Measurements from ENCODE around the gene MGLL. TPM values are rescaled to one million over a fixed set of nuclear protein-coding genes. Genes with fewer than 3 reads are reported as not detected.

MGLL gene
- total RNA-seq, 3 donors from 2014 or later = 25.8 to 79.5 (median 30.2) TPM

DNA sequence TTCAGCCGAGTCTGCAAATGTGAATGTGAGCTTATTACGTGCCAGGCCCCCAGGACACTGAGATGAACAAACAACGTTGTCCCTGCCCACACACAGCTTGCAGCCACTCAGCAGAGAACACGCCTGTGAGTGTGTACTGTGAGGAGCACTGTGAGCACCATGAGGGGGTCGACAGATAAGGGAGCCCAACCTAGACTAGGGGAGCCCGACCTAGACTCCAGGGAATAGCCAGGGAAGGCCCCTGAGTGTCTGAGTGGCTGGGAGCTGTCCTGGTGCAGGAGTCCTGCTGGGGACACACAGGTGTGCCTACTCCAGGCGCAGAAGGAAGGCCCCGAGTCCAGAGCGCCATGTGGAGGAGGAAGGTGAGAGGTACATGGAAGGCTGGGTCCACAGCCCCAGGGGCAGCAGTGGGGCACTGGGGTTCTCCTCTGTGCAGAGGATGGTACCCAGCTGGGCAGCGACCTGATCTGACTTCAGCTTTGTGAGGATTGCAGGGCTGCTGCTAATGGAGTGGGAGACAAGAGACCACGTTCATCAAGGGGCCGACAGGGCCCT lies 36.5 kb downstream of the MGLL start:
- DNase-seq (ENCODE audit: low spot score in 2 of 2) = no peak
- Histone ChIP-seq H3K4me1 (no peaks in the 10 kb centered on the region), H3K27ac (peak overlapping the region in 1 of 2 donors; percentile 60)

DNA sequence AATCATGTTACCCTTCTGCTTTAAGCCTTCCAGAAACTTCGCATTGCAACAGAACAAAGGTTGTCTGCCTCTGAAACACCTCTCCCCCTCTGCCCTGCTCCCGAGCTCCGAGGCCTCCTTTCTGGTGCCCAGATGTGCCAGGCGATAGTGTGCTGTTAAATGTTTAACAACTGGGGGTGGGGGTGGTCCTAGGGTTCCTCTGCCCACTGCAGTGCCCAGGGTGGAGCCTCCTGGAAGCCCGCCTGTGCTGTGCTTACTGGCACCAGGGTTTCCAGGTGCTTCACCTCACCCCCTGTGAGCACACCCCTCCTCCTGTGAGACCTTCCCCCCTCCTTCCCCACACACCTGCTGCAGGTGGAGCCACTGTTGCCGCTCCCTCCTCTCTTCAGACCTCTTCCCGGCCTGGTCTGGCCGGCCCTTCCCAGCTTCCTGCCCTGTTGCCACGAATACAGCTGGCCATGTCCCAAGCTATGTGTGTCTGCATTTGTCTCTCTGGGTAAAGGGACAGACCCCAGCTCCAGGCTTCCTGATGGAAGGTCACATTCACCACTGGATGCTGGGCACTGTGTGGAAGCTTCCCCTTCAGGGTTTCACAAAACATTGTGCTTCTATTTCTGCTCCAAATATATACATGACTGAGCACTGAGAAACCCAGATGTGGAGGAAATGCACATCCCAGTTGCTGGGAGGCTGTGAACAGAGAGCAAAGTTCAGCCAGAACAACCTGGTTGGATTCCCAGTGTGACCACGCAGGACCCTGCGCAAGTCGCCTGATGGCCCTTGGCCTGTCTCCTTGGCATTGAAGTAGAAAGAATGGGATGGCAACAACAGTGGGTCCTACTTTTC lies 37.2 kb downstream of the MGLL start:
- intact Hi-C loops (cut with DNase I; ENCODE audit: low total_unique reads) = no loop called here
- Histone ChIP-seq H3K9me3 (no peaks in the 10 kb centered on the region), H3K4me1 (no peaks in the 10 kb centered on the region), H3K4me3 (no peak overlapping the region), H3K27ac (peak overlapping the region in 1 of 2 donors; percentile 60), H3K36me3 (no peaks in the 10 kb centered on the region), H3K27me3 (no peaks in the 10 kb centered on the region)
- DNase-seq (ENCODE audit: low spot score in 2 of 2) = no peak
- no peak for TF ChIP-seq POLR2AphosphoS5 (IDR thresholded peaks at IDR 0.05)
- TF ChIP-seq POLR2A (IDR thresholded peaks at IDR 0.05) = no peak
- TF ChIP-seq, protein P1, sequence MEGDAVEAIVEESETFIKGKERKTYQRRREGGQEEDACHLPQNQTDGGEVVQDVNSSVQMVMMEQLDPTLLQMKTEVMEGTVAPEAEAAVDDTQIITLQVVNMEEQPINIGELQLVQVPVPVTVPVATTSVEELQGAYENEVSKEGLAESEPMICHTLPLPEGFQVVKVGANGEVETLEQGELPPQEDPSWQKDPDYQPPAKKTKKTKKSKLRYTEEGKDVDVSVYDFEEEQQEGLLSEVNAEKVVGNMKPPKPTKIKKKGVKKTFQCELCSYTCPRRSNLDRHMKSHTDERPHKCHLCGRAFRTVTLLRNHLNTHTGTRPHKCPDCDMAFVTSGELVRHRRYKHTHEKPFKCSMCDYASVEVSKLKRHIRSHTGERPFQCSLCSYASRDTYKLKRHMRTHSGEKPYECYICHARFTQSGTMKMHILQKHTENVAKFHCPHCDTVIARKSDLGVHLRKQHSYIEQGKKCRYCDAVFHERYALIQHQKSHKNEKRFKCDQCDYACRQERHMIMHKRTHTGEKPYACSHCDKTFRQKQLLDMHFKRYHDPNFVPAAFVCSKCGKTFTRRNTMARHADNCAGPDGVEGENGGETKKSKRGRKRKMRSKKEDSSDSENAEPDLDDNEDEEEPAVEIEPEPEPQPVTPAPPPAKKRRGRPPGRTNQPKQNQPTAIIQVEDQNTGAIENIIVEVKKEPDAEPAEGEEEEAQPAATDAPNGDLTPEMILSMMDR (IDR thresholded peaks at IDR 0.05) = no peak

More for the DNA sequence above, 36.5 kb downstream of the MGLL start:
- intact Hi-C loops (cut with DNase I; ENCODE audit: low total_unique reads) = no loop called here
- no peak for TF ChIP-seq POLR2A (IDR thresholded peaks at IDR 0.05)
- no peak for TF ChIP-seq POLR2AphosphoS5 (IDR thresholded peaks at IDR 0.05)
- TF ChIP-seq, protein P1 (IDR thresholded peaks at IDR 0.05) = no peak
- Histone ChIP-seq H3K9me3 (no peaks in the 10 kb centered on the region), H3K36me3 (no peaks in the 10 kb centered on the region), H3K27me3 (no peaks in the 10 kb centered on the region), H3K4me3 (no peak overlapping the region)

DNA sequence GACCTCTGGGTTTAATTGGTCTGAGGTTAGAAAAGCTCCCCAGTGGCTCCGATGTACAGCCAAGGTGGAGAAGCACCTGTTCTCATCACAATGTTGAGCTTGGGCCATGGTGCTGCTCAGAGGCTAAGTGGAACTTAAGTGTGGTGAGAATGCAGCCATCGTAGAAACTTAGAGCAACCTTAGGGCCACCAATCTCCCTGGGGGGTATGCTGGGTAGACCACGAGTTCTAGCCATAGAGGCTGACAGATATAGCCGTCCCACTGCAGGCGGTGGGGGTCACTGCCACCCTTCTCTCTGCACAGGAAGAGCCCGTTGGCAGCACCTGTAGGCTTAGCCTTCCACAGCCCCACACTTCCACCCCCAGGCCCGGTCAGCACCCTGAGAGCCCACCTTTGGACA lies 38.0 kb downstream of the MGLL start:
- no peak overlapping the region for H3K4me3 ChIP-seq
- H3K4me1 ChIP-seq = no peaks in the 10 kb centered on the region
- intact Hi-C loops (cut with DNase I; ENCODE audit: low total_unique reads) = no loop called here
- H3K36me3 ChIP-seq = no peaks in the 10 kb centered on the region
- H3K9me3 ChIP-seq = no peaks in the 10 kb centered on the region
- TF ChIP-seq POLR2AphosphoS5 (IDR thresholded peaks at IDR 0.05) (no peak), POLR2A (IDR thresholded peaks at IDR 0.05) (no peak)
- TF ChIP-seq, protein P1 (IDR thresholded peaks at IDR 0.05) = no peak
- peak overlapping the region in 1 of 2 donors; percentile 60 for H3K27ac ChIP-seq
- DNase-seq (ENCODE audit: low spot score in 2 of 2) = no peak
- H3K27me3 ChIP-seq = no peaks in the 10 kb centered on the region

DNA sequence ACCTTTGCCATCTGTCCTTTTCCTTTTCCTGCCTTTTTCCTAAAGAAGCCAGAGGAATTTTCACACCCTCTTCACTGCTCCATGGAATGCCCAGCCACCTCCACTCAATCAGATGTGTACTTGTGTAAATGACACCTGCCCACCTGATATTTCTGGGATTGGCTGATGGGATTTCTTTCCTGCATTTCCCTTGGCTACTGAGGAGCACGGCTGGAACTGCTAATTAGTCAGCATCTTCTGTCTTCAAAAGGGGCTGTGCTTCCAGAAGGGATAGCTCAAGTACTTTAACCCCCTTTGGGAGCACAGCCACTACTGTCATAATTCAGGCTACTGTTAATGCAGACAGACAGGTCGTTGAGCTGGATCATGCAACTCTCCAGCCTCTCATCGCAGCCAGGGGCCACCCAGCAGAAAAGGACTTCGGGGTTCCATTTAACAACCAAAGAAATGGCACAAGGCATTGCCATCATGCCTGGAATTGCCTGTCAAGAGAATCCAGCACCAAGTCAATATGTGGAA lies 38.6 kb downstream of the MGLL start:
- H3K9me3 ChIP-seq = no peaks in the 10 kb centered on the region
- H3K4me1 ChIP-seq = no peaks in the 10 kb centered on the region
- no peak for DNase-seq (ENCODE audit: low spot score in 2 of 2)
- intact Hi-C loops (cut with DNase I; ENCODE audit: low total_unique reads) = no loop called here
- H3K36me3 ChIP-seq = no peaks in the 10 kb centered on the region
- TF ChIP-seq POLR2A (IDR thresholded peaks at IDR 0.05) (no peak), POLR2AphosphoS5 (IDR thresholded peaks at IDR 0.05) (no peak)
- TF ChIP-seq, protein P1 (IDR thresholded peaks at IDR 0.05) = no peak
- H3K27me3 ChIP-seq = no peaks in the 10 kb centered on the region
- H3K27ac ChIP-seq = no peak overlapping the region
- no peak overlapping the region for H3K4me3 ChIP-seq

DNA sequence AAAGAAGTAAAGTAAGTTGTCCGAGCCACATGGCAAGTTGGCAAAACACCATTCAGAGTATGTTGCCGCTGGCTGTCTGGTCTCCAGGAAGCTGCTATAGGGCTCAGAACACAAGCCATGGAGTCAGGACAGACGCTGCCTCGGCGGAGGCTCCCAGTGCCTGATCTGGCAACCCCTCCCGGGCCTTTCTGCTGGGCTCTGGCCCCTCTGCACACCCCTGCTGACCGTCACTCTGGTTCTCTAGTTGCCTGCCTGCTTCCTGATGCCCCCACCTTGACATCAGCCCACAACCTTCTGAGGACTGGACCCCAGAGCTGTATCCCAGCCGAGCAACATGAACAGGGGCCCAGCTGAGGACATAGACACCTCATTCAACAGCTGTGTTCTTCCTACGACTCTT lies 39.1 kb downstream of the MGLL start:
- DNase-seq (ENCODE audit: low spot score in 2 of 2) = no peak
- H3K36me3 ChIP-seq = no peaks in the 10 kb centered on the region
- no peaks in the 10 kb centered on the region for H3K9me3 ChIP-seq
- H3K27ac ChIP-seq = peak overlapping the region in 1 of 2 donors; percentile 16
- H3K4me3 ChIP-seq = no peak overlapping the region
- intact Hi-C loops (cut with DNase I; ENCODE audit: low total_unique reads) = no loop called here
- TF ChIP-seq, protein P1 (IDR thresholded peaks at IDR 0.05) = no peak
- no peak for TF ChIP-seq POLR2A (IDR thresholded peaks at IDR 0.05)
- no peak for TF ChIP-seq POLR2AphosphoS5 (IDR thresholded peaks at IDR 0.05)
- H3K27me3 ChIP-seq = no peaks in the 10 kb centered on the region
- no peaks in the 10 kb centered on the region for H3K4me1 ChIP-seq

Data from breast epithelium (tissue), 4 donors.